ENCODE measurements around the gene TRIM14. TPM values are rescaled to one million over a fixed set of nuclear protein-coding genes. Genes with fewer than 3 reads are reported as not detected.

The TRIM14 gene
- total and polyA plus RNA-seq, 2 of the 13 experiments (the other 11 are each of a cell fraction or from before 2014, with no cell fraction given) = 9.2 to 13.0 TPM

DNA sequence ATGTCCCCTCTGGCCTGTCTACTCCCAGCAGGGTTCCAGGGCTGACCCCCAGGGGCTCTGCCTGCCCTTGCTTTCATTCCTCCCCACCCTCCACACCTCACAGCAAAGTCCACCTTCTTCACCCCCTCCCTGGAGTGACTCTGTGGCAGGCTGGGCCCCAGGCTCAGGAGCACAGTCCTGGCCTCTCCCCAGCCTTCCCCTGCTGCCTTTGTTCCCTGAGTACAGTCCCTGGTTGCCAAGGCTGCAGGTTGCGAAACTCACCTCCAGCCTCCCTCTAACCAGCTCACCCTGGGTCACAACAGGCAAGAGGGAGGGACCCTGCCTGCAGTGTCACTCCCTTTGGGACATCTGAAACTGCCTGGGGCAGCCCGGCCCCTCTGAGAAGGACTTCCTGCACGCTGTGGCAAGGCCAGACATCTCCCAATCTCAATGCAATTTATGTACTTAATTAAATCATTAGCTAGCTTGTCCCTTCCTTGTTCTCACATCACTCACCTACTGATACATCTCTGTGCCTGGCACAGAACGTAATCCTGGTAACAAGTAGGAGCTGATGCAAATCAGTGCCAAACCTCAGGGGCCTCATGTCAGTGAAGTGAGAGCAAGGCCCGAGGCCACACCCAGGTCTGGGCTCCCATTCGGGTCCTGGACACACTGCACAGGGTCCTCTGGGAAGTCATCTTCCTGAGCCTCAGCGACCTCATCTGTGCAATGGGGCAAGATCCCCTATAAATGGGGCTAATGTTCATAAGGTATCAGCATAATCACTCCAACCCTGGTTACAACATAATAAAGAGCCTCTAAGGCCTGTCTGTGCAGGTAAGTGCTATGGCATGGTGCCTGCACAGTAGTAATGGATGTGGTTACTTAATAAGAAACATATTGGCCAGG is 27.3 kb upstream of the TRIM14 start (continued):
- TF ChIP-seq ZFP36L2 (CRISPR knock-in tag; IDR thresholded peaks at IDR 0.05) (no peak), MBD4 (IDR thresholded peaks at IDR 0.05; ENCODE audit: borderline replicate concordance, low read length) (no peak), ATAD3A (CRISPR knock-in tag; IDR thresholded peaks at IDR 0.05) (no peak), SOX13 (IDR thresholded peaks at IDR 0.05) (peak; percentile 18; the same call in 1 of the 2 replicates), SOX13 (CRISPR knock-in tag; conservative IDR thresholded peaks at IDR 0.05 in 1 of 2, IDR thresholded peaks at IDR 0.05 in 1 of 2) (peak in 1 of 2 experiments; percentile 89; a peak in 2 of 4 replicates), HOMEZ (CRISPR knock-in tag; IDR thresholded peaks at IDR 0.05; ENCODE audit: low read depth) (0 out of 2 replicates have a peak, but pooled peaks have one; percentile 51), ZBTB20 (CRISPR knock-in tag; IDR thresholded peaks at IDR 0.05; ENCODE audit: borderline replicate concordance, low read depth) (0 out of 2 replicates have a peak, but pooled peaks have one; percentile 45), HNF4A (CRISPR knock-in tag; IDR thresholded peaks at IDR 0.05) (peak; percentile 92), ZNF331 (CRISPR knock-in tag; IDR thresholded peaks at IDR 0.05) (peak; percentile 91), HDAC1 (CRISPR knock-in tag; IDR thresholded peaks at IDR 0.05) (peak; percentile 80), KDM5A (IDR thresholded peaks at IDR 0.05; ENCODE audit: borderline replicate concordance, low read length) (no peak), RARG (CRISPR knock-in tag; IDR thresholded peaks at IDR 0.05; ENCODE audit: low read depth) (no peak), CBX5 (CRISPR knock-in tag; IDR thresholded peaks at IDR 0.05; ENCODE audit: borderline replicate concordance) (peak; percentile 85; the same call in 1 of the 2 replicates), STAG1 (CRISPR knock-in tag; IDR thresholded peaks at IDR 0.05) (peak; percentile 45), GATAD1 (CRISPR knock-in tag; IDR thresholded peaks at IDR 0.05) (peak; percentile 64; the same call in 1 of the 2 replicates), ZNF232 (CRISPR knock-in tag; IDR thresholded peaks at IDR 0.05; ENCODE audit: borderline replicate concordance) (no peak), ZNF296 (CRISPR knock-in tag; conservative IDR thresholded peaks at IDR 0.05) (no peak)
- TF ChIP-seq, protein P1, sequence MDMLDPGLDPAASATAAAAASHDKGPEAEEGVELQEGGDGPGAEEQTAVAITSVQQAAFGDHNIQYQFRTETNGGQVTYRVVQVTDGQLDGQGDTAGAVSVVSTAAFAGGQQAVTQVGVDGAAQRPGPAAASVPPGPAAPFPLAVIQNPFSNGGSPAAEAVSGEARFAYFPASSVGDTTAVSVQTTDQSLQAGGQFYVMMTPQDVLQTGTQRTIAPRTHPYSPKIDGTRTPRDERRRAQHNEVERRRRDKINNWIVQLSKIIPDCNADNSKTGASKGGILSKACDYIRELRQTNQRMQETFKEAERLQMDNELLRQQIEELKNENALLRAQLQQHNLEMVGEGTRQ (IDR thresholded peaks at IDR 0.05; ENCODE audit: low read depth, low read length) = no peak
- TF ChIP-seq, protein P1 (CRISPR knock-in tag; IDR thresholded peaks at IDR 0.05; ENCODE audit: borderline replicate concordance) = no peak
- TF ChIP-seq, protein P2, sequence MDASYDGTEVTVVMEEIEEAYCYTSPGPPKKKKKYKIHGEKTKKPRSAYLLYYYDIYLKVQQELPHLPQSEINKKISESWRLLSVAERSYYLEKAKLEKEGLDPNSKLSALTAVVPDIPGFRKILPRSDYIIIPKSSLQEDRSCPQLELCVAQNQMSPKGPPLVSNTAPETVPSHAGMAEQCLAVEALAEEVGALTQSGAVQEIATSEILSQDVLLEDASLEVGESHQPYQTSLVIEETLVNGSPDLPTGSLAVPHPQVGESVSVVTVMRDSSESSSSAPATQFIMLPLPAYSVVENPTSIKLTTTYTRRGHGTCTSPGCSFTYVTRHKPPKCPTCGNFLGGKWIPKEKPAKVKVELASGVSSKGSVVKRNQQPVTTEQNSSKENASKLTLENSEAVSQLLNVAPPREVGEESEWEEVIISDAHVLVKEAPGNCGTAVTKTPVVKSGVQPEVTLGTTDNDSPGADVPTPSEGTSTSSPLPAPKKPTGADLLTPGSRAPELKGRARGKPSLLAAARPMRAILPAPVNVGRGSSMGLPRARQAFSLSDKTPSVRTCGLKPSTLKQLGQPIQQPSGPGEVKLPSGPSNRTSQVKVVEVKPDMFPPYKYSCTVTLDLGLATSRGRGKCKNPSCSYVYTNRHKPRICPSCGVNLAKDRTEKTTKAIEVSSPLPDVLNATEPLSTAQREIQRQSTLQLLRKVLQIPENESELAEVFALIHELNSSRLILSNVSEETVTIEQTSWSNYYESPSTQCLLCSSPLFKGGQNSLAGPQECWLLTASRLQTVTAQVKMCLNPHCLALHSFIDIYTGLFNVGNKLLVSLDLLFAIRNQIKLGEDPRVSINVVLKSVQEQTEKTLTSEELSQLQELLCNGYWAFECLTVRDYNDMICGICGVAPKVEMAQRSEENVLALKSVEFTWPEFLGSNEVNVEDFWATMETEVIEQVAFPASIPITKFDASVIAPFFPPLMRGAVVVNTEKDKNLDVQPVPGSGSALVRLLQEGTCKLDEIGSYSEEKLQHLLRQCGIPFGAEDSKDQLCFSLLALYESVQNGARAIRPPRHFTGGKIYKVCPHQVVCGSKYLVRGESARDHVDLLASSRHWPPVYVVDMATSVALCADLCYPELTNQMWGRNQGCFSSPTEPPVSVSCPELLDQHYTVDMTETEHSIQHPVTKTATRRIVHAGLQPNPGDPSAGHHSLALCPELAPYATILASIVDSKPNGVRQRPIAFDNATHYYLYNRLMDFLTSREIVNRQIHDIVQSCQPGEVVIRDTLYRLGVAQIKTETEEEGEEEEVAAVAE (CRISPR knock-in tag; IDR thresholded peaks at IDR 0.05; ENCODE audit: borderline replicate concordance) = no peak; the same call in 1 of the 2 replicates

Data from HepG2 (cell line).